Right cardiac atrium (tissue), 5 donors: ENCODE data around the gene LCOR. TPM values are rescaled to one million over a fixed set of nuclear protein-coding genes. Genes with fewer than 3 reads are reported as not detected.

Experiments
- ATAC-seq, 2 donors: fragments of 200-7000 bp; cut with Tn5 transposase; one replicate each; pipeline versions ENCODE4 v1.8.0 to v1.9.1; 2020; ENCODE audit warnings: moderate library complexity in 2 of 2, mild to moderate bottlenecking in 1 of 2
- DNase-seq, 3 donors: peaks; one replicate each; pipeline ENCODE4 v3.0.0-alpha.2; 2020
- H3K27ac ChIP-seq: one replicate; pipeline ENCODE4 v1.5.1; 2013; ENCODE audit warnings: mild to moderate bottlenecking, low read length, control low read depth, moderate library complexity
- H3K27me3 ChIP-seq: one replicate; pipeline ENCODE4 v1.6.1; 2013; ENCODE audit not compliant: control insufficient read depth, insufficient read depth
- H3K4me1 ChIP-seq: one replicate; pipeline ENCODE4 v1.6.1; 2013; ENCODE audit warnings: low read length; ENCODE audit not compliant: control insufficient read depth, insufficient read depth
- H3K4me3 ChIP-seq: one replicate; pipeline ENCODE4 v1.5.1; 2013; ENCODE audit warnings: low read length, control low read depth
- H3K9me3 ChIP-seq: one replicate; pipeline ENCODE4 v1.6.1; 2013; ENCODE audit warnings: low read length; ENCODE audit not compliant: control insufficient read depth
- WGBS: extraction: QIAGEN DNeasy Blood & Tissue Kit; methylation state at CpG from one replicate; pipeline ENCODE4 v1.1.7; 2013; 5-methylcytosine and 5-hydroxymethylcytosine counted together
- intact Hi-C, 4 donors: fragments of 100-400 bp; cut with DNase I; formaldehyde crosslinking; loops; one replicate each; pipeline versions ENCODE4 v1.11.0 to v1.14.0; 2022 to 2023
- polyA plus RNA-seq: library from polyadenylated mRNA; stranded (reverse); fragments of 200-250 nt; gene quantifications from one replicate; pipeline ENCODE4 v1.2.3, GENCODE V29; 2013
- total RNA-seq, 4 donors: library from RNA; stranded (reverse); fragmentation: NEBNext Ultra II Directional; extraction: Animal tissue kit (Norgen Biotek cat#: 25700); gene quantifications; one replicate each; pipeline ENCODE4 v1.2.1, GENCODE V29; 2021
- donor health status: healthy with polysubstance abuse.
- donor health status: DM: no; HTN: yes; CAD: no.
- donor health status: DM: no; HTN: no; CAD: no.
- donor health status: DM: no; HTN: yes; CAD: no; lungs with severe emphysema.
- donor health status: DM: yes; HTN: yes; CAD: no.

LCOR gene
- total and polyA plus RNA-seq, 5 donors, result 3.2 to 21.9 (median 17.7) TPM

DNA sequence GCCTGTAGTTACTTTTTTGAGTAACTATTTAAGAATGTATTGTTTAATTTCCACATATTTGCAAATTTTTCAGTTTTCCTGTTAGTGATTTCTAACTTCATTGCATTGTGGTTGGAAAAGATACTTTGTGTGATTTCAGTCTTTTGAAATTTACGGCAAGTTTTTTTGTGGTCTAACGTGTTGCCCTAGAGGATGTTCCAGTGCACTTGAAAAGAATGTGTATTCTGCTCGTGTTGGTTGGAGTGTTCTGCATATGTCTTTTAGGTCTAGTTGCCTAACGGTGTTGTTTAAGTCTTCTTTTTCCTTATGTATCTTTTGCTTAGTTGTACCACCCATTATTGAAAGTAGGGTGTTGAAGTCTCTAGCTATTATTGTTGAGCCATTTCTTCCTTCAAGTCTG, 59.7 kb downstream of the LCOR start:
- Histone ChIP-seq H3K4me1 (peaks cover 4% of the 10 kb centered on the region), H3K27ac (no peak overlapping the region), H3K9me3 (no peaks in the 10 kb centered on the region), H3K27me3 (no peaks in the 10 kb centered on the region), H3K4me3 (no peak overlapping the region)
- ATAC-seq, result no peak
- 82% methylated on average over 4 of the region's 4 CpGs for whole genome bisulfite sequencing
- intact Hi-C loops, result no loop called here
- no peak for DNase-seq

DNA sequence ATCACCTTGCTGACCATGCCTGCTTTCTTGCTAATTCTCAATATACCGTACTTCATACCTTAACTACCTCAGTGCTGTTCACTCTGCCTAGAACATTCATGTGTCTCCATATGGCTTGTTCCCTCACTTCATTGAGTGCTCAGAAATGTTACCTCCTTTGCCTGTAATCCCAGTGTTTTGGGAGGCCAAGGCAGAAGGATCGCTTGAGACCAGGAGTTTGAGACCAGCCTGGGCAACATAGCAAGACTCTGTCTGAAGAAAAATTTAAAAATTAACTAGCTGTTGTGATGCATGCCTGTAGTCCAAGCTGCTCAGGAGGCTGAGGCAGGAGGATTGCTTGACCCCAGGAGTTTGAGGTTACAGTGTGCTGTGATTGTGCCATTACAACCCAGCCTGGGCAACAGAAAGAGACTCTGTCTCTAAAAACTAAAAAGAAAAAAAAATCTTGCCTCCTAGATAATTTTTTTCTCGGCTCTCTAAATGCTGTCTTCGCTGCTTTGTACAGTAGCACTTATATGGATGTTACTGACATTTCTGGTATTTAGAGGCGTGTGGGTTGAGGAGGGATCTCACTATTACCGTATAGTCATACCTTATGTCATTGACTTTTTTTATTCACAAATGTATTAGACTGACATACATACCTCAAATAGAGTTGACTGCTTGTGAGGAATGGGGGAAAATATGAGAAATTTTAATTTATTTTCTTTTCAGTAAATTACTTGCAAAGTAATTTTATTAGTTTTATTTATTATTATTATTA, 63.7 kb downstream of the LCOR start:
- intact Hi-C loops, result no loop called here
- DNase-seq, result no peak
- Histone ChIP-seq H3K27me3 (no peaks in the 10 kb centered on the region), H3K4me1 (peaks cover 3% of the 10 kb centered on the region), H3K9me3 (no peaks in the 10 kb centered on the region), H3K4me3 (no peak overlapping the region), H3K27ac (no peak overlapping the region)
- no peak for ATAC-seq
- 92% methylated on average over 6 of the region's 6 CpGs for WGBS

DNA sequence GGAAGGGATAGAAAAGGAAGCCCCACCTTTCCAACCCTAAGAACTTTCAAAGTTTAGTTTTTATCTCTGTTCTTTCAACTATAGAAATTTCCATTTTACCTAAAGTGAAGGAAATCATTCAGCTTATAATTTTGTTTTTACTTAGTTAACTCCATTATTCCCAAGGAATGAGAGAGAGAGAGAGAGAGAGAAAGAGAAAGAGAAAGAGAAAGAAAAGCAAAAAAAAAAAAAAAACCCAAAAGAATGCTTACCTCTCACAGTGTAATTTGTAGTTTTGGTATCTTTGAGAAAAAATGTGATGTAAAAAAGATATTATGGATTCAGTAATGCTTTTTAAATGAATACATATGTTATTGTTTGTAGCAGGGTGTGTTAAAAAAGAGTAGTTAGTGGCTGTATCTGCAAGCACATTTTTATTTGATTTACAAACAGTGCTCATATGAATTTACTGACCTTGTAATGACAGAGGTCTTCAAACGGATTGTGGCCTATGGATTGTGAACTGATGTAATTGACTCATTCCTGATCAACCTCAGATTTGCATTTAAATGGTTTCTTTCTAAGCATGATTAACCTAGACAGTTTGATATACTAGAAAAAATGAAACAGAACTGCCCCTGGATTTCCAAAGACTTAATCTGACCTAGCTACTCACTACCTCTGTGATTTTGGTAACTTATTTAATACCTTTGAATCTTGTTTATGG, 64.9 kb downstream of the LCOR start:
- H3K4me3 ChIP-seq, result no peak overlapping the region
- no peak overlapping the region for H3K27ac ChIP-seq
- ATAC-seq (no peak), DNase-seq (no peak)
- H3K9me3 ChIP-seq, result no peaks in the 10 kb centered on the region
- 49% methylated on average over 1 of the region's 1 CpG for WGBS
- intact Hi-C loops, result no loop called here
- no peaks in the 10 kb centered on the region for H3K27me3 ChIP-seq
- peaks cover 3% of the 10 kb centered on the region for H3K4me1 ChIP-seq

DNA sequence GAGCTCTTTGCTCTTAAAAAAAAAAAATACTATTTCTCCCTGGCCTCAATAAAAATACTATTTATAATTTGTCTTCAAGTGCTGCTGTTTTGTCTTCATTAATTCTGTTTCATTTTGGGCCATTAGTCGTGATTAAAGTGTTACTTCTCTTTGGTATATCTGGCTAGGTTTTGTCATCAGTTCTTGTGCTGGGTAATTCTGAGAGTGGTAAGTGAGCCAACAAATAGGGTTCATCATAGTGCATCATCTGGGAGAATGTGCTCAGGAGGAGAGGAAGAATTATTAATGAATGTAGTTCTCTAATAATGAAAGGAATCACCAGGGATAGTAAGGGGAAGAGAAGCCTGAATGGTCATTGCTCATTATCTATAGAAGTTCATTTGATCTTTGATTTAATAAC, 70.0 kb downstream of the LCOR start:
- Histone ChIP-seq H3K9me3 (no peaks in the 10 kb centered on the region), H3K4me3 (no peak overlapping the region), H3K27ac (no peak overlapping the region), H3K27me3 (no peaks in the 10 kb centered on the region), H3K4me1 (peaks cover 2% of the 10 kb centered on the region)
- ATAC-seq (no peak), DNase-seq (no peak)
- intact Hi-C loops, result no loop called here
- WGBS, result 88% methylated on average over 1 of the region's 1 CpG

DNA sequence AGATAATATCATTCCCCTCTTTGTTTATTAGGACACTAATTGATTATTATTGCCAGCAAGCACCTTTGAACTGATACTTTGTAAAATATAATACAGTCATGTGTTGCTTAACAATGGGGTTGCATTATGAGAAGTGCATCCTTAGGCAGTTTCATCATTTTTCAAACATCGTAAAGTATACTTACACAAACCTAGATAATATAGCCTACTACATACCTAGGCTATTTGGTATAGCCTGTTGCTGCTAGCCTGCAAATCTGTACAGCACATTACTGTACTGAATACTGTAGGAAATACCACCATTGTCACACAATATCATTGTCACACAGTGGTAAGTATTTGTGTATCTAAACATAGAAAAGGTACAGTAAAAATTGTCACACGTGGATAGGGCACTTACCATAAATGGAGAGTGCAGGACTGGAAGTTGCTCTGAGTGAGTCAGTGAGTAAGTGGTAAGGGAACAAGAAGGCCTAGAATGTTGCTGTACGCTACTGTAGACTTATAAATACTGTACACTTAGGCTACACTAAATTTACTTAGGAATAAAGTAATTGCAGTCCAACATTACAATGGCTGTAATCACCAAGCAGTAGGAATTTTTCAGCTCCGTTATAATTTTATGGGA, 70.7 kb downstream of the LCOR start:
- WGBS, result 83% methylated on average over 4 of the region's 4 CpGs
- DNase-seq, result no peak
- H3K27me3 ChIP-seq, result no peaks in the 10 kb centered on the region
- H3K9me3 ChIP-seq, result no peaks in the 10 kb centered on the region
- no peak overlapping the region for H3K27ac ChIP-seq
- H3K4me3 ChIP-seq, result no peak overlapping the region
- intact Hi-C loops, result no loop called here
- peaks cover 2% of the 10 kb centered on the region for H3K4me1 ChIP-seq
- peak in 1 of 2 donors; percentile 29 for ATAC-seq

DNA sequence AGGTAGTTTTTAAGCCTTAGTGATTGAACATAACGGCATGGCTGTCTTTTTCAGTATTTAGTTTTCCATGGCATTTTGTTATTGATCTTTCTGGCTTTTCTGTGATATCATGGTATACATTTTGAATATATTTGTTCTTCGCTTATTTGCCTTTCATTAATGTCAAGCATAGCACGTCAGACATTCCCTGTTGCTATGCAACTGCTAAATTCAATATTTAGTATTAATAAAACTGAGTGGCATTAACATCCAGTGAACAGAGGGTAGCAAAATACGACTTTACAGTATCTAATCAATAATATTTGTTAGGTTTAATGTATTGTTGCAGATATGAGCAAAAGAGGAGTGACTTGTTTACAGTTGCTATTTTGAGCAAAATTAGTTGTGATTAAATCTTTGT, 72.5 kb downstream of the LCOR start:
- no peak for DNase-seq
- Histone ChIP-seq H3K27me3 (no peaks in the 10 kb centered on the region), H3K9me3 (no peaks in the 10 kb centered on the region), H3K4me1 (no peaks in the 10 kb centered on the region), H3K27ac (no peak overlapping the region), H3K4me3 (no peak overlapping the region)
- ATAC-seq, result no peak
- WGBS, result 95% methylated on average over 4 of the region's 4 CpGs
- intact Hi-C loops, result no loop called here

DNA sequence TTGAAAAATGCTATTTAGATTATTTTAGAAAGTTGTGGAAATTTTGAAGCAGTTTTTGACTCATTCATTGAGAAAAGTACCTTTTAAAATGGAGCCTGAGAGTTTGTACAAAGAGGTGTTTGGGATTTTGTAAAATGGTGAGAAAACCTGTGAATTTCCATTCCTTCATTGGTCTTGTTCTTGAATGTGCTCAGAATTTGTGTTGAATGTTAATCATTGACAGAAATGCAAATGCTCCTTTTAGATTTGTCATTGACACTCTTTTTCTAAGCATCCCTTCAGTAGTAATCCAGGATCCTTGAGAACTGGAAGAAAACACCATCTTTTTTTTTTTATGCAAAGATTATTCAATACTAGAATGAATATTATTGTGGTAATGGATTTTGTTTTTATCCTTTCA, 74.8 kb downstream of the LCOR start:
- H3K9me3 ChIP-seq, result no peaks in the 10 kb centered on the region
- ATAC-seq (no peak), DNase-seq (no peak)
- H3K4me3 ChIP-seq, result no peak overlapping the region
- no peak overlapping the region for H3K27ac ChIP-seq
- intact Hi-C loops, result no loop called here
- H3K4me1 ChIP-seq, result no peaks in the 10 kb centered on the region
- no peaks in the 10 kb centered on the region for H3K27me3 ChIP-seq

DNA sequence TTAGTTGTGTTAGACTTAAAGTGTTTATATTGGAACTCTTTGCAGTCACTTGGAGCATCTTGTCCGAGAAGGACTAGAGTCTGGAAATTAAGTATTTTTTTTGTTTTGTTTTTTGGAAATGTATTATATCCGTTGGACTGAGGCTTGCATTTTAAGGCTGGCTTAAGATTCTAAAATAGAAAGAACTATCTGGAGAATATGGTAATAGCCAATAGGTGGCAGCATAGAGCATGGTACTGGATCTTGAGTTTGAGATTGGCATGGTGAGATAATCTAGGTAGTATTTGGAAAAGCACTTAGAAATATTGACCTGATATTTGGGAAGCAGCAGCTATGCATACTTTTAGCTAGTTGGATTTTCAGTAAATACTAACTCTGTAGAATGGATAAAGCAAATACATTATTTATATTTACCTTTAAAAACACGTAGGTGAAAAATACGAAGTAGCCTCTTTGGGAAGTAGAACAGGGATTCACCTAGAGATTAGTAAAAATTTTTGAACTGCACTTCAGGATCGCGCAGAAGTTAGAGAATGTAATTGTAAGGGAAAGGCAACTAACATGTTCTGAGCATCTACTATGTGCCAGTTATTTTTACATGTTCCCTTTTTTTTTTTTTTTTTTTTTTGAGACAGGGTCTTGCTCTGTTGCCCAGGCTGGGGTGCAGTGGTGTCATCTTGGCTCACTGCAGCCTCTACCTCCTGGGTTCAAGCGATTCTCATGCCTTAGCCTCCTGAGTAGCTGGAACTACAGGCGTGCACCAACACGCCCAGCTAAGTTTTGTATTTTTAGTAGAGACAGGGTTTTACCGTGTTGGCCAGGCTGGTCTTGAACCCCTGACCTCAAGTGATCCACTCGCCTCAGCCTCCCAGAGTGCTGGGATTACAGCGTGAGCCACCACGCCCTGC, 78.6 kb downstream of the LCOR start:
- 90% methylated on average over 13 of the region's 13 CpGs for WGBS
- Histone ChIP-seq H3K9me3 (no peaks in the 10 kb centered on the region), H3K27me3 (no peaks in the 10 kb centered on the region), H3K27ac (no peak overlapping the region), H3K4me1 (no peaks in the 10 kb centered on the region), H3K4me3 (no peak overlapping the region)
- DNase-seq (no peak), ATAC-seq (peak in 1 of 2 donors; percentile 31)
- intact Hi-C loops, result no loop called here

DNA sequence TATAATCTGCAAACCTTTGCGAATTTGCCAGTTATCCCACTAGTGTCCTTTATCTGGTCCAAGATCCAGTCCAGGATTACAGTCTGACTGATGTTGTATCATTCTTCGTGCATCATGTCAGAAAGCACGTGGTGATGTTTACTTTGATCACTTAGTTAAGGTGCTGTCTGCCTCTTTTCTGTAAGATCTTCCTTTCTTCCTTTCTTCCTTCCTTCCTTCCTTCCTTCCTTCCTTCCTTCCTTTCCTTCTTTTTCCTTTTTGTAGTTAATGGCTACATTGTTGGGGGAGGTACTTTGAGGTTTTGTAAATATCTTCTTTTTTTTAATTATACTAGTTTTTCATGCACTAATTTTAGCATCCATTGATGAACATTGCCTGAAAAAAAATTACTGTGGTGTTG, 80.3 kb downstream of the LCOR start:
- ATAC-seq (no peak), DNase-seq (no peak)
- WGBS, result 61% methylated on average over 3 of the region's 3 CpGs
- Histone ChIP-seq H3K27me3 (no peaks in the 10 kb centered on the region), H3K4me3 (no peak overlapping the region), H3K4me1 (no peaks in the 10 kb centered on the region), H3K27ac (no peak overlapping the region), H3K9me3 (no peaks in the 10 kb centered on the region)
- intact Hi-C loops, result no loop called here

DNA sequence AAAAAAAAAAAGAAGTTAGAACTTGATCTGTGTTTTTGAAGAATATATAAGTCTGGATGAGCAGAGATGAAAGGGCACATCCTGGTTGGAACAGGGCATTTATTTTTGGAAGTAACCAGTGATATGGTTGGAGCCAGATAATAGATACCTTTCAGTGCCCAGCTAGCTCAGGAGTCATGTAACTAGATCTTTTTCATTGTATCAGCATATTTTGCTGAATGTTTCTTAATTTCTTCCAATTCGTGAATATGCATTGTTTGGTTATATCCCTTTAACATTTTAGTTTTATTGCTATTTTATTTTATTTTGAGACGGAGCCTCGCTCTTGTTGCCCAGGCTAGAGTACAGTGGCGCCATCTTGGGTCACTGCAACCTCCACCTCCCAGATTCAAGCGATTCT, 81.8 kb downstream of the LCOR start:
- H3K27ac ChIP-seq, result no peak overlapping the region
- no peaks in the 10 kb centered on the region for H3K9me3 ChIP-seq
- WGBS, result 97% methylated on average over 5 of the region's 5 CpGs
- no peak overlapping the region for H3K4me3 ChIP-seq
- DNase-seq (no peak), ATAC-seq (no peak)
- no peaks in the 10 kb centered on the region for H3K27me3 ChIP-seq
- intact Hi-C loops, result no loop called here
- H3K4me1 ChIP-seq, result no peaks in the 10 kb centered on the region

DNA sequence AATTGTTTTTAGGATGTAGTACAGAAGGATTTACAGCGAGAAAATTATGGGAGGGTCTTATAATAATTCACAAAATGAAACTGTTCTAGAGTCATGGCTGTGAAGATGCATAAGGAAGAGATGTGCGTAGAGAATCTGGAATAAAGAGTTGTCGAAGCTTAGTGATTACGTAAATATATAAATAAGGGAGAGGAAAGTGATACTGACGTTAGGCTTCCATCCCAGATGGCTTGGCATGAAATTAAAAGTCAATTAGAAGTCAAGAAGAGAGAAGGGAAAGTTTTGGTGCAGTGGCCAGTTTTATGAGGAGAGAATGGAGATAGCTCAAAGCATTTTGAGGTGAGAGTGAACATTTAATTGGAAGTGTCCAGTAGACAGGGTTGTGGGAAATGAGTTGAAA, 85.5 kb downstream of the LCOR start:
- WGBS, result 73% methylated on average over 5 of the region's 5 CpGs
- Histone ChIP-seq H3K27me3 (no peaks in the 10 kb centered on the region), H3K4me1 (no peaks in the 10 kb centered on the region), H3K9me3 (no peaks in the 10 kb centered on the region), H3K27ac (no peak overlapping the region), H3K4me3 (no peak overlapping the region)
- DNase-seq (no peak), ATAC-seq (no peak)
- intact Hi-C loops, result no loop called here
